HG02763 (cell line): Measurements from ENCODE around the gene NDUFS6.

Source experiments
- ATAC-seq: cut with Tn5 transposase; IDR thresholded peaks from one replicate; pipeline ENCODE4 v1.9.1; 2021; ENCODE audit warnings: mild to moderate bottlenecking, moderate library complexity; ENCODE audit not compliant: unreplicated experiment

NDUFS6 gene

GRCh38 chr5:1847056-1847455, 45.8 kb downstream of the NDUFS6 start:
- no peak for ATAC-seq

DNA sequence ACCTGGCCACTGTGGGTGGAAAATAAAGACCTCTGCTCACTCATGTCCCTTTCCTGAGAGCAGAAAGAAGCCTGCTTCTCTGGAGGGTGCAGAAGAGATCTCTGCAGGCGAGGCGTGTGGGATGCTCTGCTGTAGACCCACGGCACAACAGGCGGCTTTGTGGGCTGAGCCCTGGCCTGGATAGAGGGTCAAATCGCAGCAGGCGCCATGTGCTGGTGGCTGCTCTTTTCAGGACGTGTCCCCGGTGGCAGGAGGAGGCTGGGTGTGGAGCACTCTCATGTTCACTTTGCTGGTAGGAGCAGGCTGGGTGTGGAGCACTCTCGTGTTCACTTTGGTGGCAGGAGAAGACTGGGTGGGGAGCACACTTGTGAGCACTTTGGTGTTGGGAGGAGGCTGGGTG, 46.4 kb downstream of the NDUFS6 start:
- no peak for ATAC-seq

DNA sequence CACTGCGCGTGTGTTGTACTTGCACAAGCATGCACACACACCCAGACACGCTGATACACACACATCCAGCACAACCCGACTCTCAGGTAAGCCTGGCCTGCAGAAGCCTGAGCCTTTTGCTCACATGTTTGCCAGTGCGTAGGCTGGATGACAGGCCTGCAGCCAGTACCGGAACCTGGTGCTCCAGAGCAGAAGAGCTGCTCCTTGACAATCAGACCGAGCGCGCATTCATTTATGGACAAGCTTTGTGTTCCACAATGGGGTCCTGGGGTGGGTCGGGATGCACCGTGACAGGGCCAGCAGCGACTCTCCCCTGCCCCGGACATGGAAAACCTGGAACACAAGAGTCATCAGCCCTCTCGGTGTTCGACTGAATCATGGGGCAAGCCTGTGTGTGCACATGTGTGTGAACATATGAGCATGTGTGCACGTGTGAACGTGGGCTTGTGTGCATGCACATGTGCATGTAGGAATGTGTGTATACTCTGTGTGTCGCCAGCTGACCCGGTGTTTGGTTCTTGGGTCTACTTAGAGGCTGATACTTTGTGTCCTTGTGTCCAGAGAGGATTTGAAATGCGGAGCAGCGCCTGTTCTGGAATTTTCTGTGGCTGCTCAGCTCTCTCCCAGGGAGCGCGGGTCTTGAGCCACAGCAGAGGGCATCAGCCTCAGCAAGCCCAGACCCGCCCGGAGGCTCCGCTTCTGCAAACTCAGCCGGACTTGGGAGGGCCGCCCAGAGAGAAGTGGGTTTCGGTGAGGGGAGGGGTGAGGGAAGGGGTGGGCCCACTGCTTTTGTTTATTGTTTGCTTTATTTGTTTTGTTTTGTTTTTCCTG, 49.3 kb downstream of the NDUFS6 start:
- ATAC-seq = no peak

GRCh38 chr5:1851290-1851934, 50.2 kb downstream of the NDUFS6 start:
- no peak for ATAC-seq

DNA sequence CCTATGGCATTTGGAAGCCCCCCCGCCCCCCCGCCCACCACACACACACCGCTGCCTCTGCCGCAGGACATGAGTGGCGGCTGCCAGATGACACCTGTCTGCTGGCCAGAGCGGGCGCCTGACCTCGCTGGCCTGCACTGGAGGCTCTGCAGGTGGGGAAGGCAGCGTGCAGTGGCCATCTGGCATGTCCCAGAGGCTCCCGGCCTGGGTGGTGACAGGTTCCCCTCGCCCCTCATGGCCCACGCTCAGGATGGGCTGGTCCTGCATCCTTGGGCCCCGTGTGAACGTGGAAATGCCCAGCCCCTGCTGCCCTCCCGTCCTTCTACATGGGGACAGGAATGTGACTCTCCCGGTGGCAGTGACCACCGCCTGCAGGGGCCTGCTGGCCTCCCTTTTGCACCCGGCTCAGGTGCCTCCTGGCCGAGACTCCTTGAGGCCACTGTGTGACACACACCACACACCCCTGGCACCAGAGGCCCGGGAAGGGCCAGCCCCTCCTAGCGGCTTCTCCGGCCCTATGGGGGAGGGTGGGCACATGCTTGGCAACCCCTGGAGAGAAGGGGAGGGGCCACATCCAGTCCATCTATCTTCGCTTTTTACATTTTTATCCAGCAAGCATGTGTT, 51.2 kb downstream of the NDUFS6 start:
- ATAC-seq = no peak

DNA sequence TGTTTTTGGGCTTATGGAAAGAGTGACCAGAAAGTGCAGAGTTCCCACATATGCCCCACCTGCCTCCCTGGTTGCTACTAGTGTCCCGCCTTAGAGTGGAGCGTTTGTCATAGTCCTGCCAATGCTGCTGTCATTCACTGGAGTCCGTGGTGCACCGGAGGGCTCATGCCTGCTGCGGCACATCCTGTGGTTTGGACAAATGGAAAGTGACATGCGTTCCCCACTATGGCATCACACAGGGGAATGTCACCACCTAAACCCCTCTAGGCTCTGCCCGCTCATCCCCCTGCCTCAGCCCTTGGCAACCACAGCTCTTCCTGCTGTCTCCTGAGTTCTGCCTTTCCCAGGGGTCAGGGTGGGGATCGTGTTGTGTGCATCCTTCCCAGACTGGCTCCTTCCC, 52.3 kb downstream of the NDUFS6 start:
- ATAC-seq = no peak

DNA sequence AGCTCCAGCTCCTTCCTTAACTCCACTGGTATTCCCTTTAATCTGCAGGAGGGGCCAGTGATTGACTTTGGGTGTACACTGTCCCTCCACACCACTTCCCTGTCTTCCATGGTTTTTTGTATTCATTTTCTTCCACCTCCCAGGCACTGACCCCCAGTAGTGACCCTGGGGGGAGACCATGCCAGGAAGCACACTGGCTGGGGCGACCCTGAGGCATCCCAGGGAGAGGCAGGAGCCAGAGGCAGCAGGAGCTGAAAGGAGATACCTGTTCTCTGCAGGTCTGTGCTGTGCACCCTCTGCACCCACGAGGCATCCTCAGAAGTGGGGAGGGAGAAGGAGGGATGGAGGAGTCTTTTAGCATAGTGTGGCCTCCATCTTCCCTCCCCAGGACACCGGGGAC, 53.9 kb downstream of the NDUFS6 start:
- ATAC-seq = no peak

DNA sequence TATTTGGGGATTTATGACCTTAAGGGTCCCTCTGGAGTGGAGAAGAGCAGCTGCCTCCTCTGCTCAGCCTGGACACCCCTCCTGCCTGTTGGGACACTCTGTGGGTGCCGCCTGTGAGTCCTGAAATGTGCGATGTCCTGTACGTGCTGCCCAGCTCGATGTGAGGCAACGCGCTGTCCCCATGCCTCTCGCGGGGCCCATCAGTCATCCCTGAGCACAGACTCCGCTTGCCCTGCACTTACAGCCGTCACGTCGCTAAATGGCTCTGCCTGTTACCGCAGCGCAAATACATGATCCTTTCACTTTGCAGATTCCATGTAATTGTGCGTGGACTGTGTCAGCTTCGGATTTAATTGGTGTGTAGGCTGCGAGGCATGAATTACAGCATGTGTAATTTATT, 54.4 kb downstream of the NDUFS6 start:
- ATAC-seq = no peak

GRCh38 chr5:1856596-1857255, 55.5 kb downstream of the NDUFS6 start:
- no peak for ATAC-seq

DNA sequence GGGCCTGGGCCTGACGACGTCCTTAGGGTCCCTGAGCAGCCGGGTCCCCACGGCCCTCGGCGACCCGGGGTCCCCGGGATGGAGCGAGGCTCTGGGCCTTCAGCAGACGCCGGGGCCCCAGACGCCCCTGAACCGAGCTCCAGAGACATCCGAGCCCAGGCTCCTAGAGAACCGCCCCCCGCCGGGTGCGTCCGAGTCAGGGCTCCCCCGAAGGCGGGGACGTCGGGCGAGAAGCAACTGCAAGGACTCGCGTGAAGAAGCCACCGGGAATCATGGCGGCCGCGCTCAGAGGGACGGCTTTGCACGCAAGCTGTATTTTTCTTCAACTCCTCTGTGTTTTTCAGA, 56.0 kb downstream of the NDUFS6 start:
- no peak for ATAC-seq

DNA sequence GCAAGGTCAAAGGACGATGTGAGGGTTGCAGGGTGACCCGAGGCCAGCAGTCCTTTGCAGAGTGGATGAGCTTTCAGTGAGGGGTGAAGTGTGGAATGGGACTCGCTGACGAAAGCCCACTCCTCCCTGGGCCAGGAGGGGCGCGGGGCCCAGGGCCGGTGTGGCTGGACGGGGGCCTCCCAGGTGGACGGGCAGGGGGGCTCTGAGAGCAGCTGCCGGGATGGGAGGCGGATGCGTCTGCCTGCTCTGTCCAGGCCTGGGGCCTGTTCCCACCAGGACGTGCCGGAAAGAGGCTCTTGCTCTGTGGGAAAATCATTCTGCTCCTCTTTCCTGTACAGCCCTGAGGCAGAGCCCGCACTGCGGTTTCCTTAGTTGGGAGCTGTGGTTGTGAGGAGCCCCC, 57.2 kb downstream of the NDUFS6 start:
- ATAC-seq = no peak

DNA sequence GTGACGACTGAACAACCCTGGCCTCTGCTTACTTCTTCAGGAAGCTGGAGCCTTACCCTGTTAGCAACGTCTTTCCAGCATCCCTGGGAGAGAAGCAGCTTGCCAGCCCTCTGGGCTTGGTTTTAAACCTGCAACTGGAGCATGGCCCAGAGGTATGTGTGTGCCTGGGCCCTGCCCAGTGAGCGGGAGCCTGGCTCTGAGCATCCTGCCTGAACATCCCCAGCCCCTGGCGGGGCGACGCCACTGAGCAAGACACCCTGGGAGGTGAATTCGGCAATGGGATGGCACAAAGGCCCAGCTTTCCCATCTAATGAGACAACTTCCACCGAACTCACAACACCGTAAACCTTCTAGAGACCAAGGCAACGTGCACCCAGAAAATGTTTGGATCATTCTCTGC, 57.9 kb downstream of the NDUFS6 start:
- ATAC-seq = no peak

GRCh38 chr5:1860021-1860610, 58.9 kb downstream of the NDUFS6 start:
- ATAC-seq = no peak

DNA sequence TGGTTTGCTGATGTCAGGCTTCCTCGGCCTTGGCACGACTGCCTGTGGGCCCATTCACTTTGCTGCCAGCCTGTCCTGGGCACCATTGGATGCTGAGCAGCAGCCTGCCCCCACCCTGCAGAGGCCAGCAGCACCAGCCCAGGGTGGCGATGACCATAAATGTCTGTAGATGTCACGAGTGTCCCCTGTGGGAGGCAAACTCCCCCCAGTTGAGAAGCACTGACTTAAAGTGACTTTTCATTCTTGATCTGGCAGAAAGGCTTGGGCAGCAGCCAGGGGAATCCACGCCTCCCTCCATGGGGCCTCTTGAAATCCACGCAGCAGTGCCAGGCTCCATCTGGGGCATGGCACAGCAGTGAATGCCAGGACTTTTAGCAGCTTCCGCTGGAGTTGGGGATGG, 59.7 kb downstream of the NDUFS6 start:
- no peak for ATAC-seq

DNA sequence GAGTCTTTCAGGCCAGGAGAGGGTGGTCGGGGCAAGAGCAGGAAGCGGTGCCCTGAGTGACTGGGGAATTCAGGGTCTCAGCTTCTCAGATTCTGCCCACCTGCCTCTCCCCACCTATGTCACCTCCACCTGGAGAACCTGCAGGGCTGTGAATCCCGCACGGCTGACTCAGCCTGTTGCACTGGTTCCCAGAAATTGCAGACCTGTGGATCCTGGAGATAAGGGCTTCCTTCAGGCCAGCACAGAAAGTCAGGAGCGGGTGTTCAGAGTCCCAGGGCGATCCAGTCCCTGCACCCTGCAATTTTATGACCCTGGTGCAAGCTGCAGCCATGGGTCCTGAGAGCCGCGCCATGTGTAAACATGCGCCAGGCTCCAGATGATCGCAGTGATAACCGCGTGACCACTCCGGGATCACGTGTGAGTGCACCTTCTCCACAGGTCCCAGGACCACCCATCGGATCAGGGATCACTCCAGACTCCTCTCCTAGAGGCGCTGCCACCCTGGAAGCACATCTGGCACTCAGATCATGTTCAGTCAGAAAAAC, 63.8 kb downstream of the NDUFS6 start:
- no peak for ATAC-seq

DNA sequence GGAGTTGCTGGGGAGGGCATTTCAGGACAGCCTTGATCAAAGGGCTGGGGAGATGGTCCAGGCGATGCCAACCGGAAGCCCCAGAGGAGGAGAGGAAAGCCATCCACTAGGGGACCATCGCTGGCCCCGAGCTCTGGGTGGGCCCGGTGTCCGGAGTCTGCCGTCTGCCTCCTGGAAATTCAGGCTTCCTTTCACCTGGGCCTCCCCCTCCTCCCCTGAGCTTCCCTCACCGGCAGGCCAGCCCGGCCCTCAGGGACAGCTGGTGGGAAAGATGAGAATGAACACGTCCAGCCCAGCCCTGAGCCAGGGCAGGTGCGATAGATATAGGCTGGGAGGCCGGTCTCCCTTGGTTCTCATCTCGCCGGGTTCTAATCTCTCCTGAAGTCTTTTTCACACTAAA, 64.3 kb downstream of the NDUFS6 start:
- ATAC-seq = no peak
